ENCODE data around the gene FBN3.
"Not testable (repeated sequence)": the region's sequence is repeated elsewhere in the genome, so short reads cannot be mapped to it uniquely, and the experiment has no call there.

The FBN3 gene

DNA sequence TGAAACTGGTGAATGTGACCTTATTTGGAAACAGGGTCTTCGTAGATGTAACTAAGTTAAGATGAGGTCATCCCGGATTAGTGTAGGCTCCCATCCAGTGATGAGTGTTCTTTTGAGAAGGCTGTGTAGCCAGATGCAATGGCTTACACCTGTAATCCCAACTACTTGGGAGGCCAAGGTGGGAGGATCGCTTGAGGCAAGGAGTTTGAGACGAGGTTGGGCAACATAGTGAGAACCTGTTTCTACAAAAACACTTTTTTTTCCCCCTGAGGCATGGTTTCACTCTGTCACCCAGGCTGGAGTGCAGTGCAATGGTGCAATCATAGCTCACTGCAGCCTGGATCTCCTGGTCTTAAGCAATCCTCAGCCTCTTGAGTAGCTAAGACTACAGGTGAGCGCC is 36.4 kb downstream of the FBN3 start:
- ATAC-seq (no peak), DNase-seq (ENCODE audit: low spot score in 2 of 2) (no peak)
- no peak overlapping the region for H3K27ac Mint-ChIP-seq
- H3K4me3 Mint-ChIP-seq, result no peak overlapping the region
- no peaks in the 10 kb centered on the region for H3K9me3 Mint-ChIP-seq
- H3K36me3 Mint-ChIP-seq, result no peaks in the 10 kb centered on the region
- no peaks in the 10 kb centered on the region for H3K4me1 Mint-ChIP-seq

DNA sequence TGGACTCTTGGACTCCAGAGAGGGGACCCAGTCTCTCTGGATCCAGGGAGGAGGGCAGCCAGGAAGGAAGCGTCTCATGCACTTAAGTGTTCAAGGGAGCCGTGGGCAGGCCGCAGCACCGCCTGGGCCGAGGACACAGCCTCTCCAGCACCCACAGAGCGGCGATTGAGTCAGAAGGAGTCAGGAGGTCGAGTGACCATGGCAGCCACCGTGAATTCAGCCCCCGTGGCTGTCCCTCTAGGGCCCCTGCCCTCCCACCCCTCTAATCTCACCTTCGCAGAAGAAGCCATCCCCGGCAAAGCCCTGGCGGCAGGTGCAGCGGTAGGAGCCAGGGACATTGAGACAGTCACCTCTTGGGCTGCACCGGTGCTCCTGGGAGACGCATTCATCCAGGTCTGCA is 38.0 kb downstream of the FBN3 start:
- no peaks in the 10 kb centered on the region for H3K9me3 Mint-ChIP-seq
- ATAC-seq, result no peak
- H3K27ac Mint-ChIP-seq, result no peak overlapping the region
- no peak overlapping the region for H3K4me3 Mint-ChIP-seq
- H3K36me3 Mint-ChIP-seq, result no peaks in the 10 kb centered on the region
- H3K4me1 Mint-ChIP-seq, result no peaks in the 10 kb centered on the region
- DNase-seq (ENCODE audit: low spot score in 2 of 2), result no peak

DNA sequence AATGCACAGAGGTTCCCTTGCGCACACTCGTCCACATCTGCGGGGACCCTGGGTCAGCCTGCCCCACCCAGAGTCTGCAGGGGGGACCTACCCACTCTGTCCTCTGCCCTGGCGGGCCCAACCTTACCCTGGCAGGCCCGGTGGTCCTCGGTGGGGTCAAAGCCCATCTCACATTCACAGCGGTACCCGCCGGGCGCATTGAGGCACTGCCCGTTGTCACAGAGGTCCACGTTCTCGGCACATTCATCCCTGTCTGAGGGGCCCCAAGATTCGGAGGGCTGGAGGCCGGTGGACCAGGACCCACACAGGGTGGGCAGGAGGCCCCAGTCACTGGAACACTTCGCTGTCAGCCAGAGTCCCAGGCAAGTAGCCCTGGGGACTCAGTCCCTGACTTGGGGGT is 38.5 kb downstream of the FBN3 start:
- Mint-ChIP-seq H3K9me3 (no peaks in the 10 kb centered on the region), H3K4me3 (no peak overlapping the region), H3K4me1 (no peaks in the 10 kb centered on the region), H3K36me3 (no peaks in the 10 kb centered on the region), H3K27ac (no peak overlapping the region)
- DNase-seq (ENCODE audit: low spot score in 2 of 2), result no peak
- no peak for ATAC-seq

DNA sequence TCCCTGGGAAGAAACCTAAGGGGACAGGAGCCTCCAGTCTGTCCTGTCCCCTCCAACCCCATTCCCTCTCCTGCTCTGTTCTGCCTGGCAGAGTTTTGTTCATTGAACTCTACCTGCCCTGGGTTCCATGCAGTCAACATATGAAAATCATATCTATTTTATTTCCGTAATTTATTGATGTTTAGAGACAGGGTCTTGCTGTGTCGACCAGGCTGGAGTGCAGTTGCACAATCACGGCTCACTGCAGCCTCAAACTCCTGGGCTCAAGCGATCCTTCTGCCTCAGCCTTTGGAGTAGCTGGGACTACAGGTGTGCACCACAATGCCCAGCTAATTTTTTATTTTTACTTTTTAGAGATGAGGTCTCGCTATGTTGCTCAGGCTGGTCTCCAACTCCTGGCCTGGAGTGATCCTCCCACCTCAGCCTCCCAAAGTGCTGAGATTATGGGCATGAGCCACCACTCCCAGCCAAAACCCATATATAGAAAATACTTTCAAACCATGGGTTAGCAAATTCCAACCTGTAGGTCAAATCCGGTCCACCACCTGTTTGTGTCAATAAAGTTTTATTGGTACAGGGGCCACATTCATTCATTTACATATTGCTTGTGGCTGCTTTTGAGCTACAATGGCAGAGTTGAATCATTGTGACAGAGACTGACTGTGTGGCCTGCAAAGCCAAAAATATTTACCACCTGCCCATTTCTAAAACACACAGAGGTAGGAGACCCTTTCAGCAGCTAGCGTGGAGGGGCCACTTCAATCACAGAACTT is 39.3 kb downstream of the FBN3 start:
- no peak for DNase-seq (ENCODE audit: low spot score in 2 of 2)
- no peak overlapping the region for H3K27ac Mint-ChIP-seq
- ATAC-seq, result no peak
- H3K36me3 Mint-ChIP-seq, result no peaks in the 10 kb centered on the region
- no peaks in the 10 kb centered on the region for H3K9me3 Mint-ChIP-seq
- no peaks in the 10 kb centered on the region for H3K4me1 Mint-ChIP-seq
- H3K4me3 Mint-ChIP-seq, result no peak overlapping the region

DNA sequence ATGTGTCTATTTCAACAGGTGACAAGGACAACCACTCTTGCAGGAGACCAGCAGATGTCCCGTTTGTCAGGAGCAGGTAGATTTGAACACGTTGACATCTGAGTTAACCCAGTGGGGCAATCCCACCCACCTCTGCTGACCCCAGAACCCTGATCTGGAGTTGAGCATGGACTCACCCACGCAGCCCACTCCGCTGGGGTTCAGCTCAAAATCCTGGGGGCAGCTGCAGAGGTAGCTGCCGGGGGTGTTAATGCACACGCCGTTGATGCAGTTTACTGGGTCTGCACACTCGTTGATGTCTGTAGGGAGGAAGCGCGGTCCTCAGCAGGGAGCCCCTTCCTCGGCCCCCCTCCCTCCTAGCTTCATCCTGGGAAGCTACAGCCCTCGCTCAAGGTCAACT is 39.9 kb downstream of the FBN3 start:
- no peak overlapping the region for H3K27ac Mint-ChIP-seq
- DNase-seq (ENCODE audit: low spot score in 2 of 2) (no peak), ATAC-seq (no peak)
- H3K9me3 Mint-ChIP-seq, result no peaks in the 10 kb centered on the region
- no peaks in the 10 kb centered on the region for H3K36me3 Mint-ChIP-seq
- no peak overlapping the region for H3K4me3 Mint-ChIP-seq
- no peaks in the 10 kb centered on the region for H3K4me1 Mint-ChIP-seq

DNA sequence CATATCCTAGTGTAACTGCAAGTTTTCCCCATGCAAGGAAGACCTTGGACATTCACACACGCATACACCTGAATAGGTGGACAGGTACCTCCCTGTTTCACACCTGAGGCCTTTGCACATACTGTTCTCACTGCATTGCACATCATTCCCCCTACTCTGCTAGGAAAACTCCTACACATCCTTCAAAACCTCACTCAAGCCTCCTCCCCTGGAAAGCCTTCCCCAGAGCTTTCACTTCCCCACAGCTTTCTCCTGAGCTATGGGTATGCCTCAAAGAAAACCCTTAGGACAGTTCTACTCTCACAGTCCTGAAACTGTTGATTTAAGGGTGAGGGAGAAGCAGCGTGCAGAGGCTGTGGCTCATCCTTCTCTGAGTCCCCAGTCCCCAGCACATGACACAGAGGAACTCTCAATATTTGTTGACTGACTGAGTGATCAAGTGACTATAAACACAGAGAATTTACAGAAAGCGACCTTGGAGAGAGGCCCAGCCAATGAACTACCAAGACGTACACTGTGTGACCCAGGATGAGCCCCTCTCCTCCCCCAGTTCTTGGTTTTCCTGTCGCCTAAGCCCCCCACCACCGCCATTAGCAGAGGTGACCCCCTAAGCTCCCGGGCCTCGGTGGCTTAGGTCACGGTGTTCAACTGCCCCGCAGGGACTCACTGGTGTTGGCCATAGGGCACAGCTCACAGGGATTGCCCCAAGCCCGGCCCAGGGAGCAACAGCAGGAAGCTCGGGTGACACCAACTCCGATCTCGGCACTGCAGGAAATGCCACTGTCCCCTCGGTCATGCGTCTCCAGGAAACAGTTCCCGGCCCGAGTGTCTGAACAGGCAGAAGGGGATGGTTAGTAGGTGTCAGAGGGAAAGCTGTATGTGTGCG is 40.6 kb downstream of the FBN3 start:
- no peak for ATAC-seq
- Mint-ChIP-seq H3K9me3 (no peaks in the 10 kb centered on the region), H3K4me3 (no peak overlapping the region), H3K4me1 (no peaks in the 10 kb centered on the region), H3K36me3 (no peaks in the 10 kb centered on the region), H3K27ac (no peak overlapping the region)
- DNase-seq (ENCODE audit: low spot score in 2 of 2), result no peak

DNA sequence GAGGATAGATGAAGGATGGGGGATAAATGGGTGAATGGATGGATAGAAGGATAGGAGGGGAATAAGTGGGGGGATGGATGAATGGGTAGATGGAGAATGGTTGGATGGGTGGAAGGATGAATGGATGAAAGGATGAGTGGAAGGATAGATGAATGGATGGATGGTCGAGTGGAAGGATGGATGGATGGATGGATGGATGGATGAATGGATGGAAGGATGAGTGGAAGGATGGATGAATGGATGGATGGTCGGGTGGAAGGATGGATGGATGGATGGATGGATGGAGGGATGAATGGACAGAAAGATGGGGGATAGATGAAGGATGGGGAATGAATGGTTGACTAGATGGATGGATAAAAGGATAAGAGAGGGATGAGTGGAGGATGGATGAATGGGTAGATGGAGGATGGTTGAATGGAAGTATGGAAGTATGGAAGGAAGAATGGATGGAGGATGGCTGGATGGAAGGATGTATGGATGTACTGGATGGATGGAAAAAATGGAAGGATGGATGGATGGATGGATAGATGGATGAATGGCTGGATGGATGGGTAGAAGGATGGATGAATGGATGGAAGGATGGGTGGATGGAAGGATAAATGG is 42.0 kb downstream of the FBN3 start:
- ATAC-seq, result no peak

DNA sequence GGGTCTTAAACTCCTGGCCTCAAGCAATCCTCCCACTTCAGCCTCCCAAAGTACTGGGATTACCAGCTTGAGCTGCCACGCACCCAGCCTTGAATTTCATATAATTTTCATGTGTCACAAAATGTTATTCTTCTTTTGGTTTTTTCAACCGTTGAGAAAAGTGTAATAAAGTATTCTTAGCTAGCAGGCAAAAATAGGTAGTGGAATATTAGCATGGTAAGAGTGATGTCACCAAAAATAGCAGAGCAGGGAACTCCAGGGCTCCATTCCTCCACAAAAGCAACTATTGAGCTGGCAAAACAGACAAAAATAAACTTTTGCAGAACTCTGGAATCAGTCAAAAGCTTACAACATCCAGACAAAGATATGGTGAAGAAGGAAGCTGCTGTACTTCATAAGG is 43.9 kb downstream of the FBN3 start:
- H3K36me3 Mint-ChIP-seq, result no peaks in the 10 kb centered on the region
- no peak overlapping the region for H3K27ac Mint-ChIP-seq
- no peak overlapping the region for H3K4me3 Mint-ChIP-seq
- H3K4me1 Mint-ChIP-seq, result no peaks in the 10 kb centered on the region
- ATAC-seq (no peak), DNase-seq (ENCODE audit: low spot score in 2 of 2) (no peak)
- H3K9me3 Mint-ChIP-seq, result no peaks in the 10 kb centered on the region

More for the DNA sequence above, 42.0 kb downstream of the FBN3 start:
- Mint-ChIP-seq H3K4me3 (no peak overlapping the region), H3K9me3 (no peaks in the 10 kb centered on the region), H3K4me1 (no peaks in the 10 kb centered on the region), H3K27ac (no peak overlapping the region), H3K36me3 (no peaks in the 10 kb centered on the region)
- DNase-seq (ENCODE audit: low spot score in 2 of 2), result no peak

DNA sequence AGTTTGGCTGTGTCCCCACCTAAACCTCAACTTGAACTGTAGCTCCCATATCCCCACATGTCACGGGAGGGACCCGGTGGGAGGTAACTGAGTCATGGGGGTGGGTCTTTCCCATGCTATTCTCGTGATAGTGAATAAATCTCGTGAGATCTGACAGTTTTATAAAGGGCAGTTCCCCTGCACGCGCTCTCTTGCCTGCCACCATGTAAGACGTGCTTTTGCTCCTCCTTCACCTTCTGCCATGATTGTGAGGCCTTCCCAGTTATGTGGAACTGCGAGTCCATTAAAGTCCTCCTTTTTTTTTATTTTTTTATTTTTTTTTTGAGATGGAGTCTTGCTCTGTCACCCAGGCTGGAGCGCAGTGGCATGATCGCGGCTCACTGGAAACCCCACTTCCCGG is 47.5 kb downstream of the FBN3 start:
- H3K36me3 Mint-ChIP-seq; DNase-seq (ENCODE audit: low spot score in 2 of 2); H3K9me3 Mint-ChIP-seq; H3K4me3 Mint-ChIP-seq; ATAC-seq; H3K4me1 Mint-ChIP-seq; H3K27ac Mint-ChIP-seq: not testable (repeated sequence)

DNA sequence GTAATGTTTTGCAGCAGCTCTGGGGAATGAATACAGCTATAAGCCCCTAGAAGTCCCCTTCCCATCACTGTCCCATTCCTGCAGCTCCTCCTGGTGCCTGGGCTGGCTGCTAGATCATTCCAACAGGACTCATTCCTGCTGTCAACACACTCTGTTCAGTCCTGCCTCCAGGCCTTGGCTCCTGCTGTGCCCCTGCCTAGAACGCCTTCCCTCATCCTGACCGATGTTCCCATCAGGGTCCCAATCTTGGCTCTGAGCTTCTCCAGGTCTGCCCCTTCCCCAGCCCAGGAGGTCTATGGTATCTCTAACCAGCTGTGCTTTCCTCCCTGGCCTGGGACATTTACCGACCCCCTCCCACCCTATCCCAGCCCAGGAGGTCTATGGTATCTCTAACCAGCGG is 48.1 kb downstream of the FBN3 start:
- Mint-ChIP-seq H3K36me3 (no peaks in the 10 kb centered on the region), H3K4me3 (no peak overlapping the region), H3K27ac (no peak overlapping the region), H3K4me1 (no peaks in the 10 kb centered on the region), H3K9me3 (peaks cover 3% of the 10 kb centered on the region)
- ATAC-seq, result no peak
- DNase-seq (ENCODE audit: low spot score in 2 of 2), result no peak

DNA sequence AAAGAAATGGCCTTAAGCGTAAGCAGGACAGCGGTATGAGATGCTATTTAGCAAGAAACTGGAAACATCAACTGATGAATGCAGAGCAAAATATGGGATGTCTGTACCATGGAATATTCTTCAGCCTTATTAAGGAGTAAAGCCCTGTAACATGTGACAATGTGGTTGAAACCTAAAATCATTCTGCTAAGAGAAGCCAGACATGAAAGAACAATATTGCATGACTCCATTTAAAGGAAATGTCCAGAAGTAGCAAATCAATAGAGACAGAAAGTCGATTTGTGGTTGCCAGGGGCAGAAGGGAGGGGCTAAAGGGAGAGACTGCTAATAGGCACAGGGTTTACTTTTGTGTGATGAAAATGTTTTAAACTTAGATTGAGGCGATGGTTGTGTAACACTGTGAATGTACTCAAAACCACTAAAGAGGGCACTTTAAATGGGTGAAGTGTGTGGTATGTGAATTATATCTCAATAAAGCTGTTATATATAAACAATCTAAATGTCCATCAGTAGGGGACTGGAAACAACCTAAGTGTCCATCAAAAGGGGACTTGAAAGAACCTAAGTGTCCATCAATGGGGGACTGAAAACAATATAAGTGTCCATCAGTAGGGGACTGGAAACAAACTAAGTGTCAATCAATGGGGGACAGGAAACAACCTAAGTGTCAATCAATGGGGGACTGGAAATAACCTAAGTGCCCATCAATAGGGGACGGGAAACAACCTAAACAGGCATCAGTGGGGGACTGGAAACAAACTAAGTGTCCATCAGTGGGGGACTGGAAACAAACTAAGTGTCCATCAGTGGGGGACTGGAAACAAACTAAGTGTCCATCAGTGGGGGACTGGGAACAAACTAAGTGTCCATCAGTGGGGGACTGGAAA is 51.5 kb downstream of the FBN3 start:
- Mint-ChIP-seq H3K9me3 (peaks cover 12% of the 10 kb centered on the region), H3K4me3 (no peak overlapping the region), H3K27ac (no peak overlapping the region), H3K4me1 (no peaks in the 10 kb centered on the region), H3K36me3 (no peaks in the 10 kb centered on the region)
- ATAC-seq (no peak), DNase-seq (ENCODE audit: low spot score in 2 of 2) (no peak)

DNA sequence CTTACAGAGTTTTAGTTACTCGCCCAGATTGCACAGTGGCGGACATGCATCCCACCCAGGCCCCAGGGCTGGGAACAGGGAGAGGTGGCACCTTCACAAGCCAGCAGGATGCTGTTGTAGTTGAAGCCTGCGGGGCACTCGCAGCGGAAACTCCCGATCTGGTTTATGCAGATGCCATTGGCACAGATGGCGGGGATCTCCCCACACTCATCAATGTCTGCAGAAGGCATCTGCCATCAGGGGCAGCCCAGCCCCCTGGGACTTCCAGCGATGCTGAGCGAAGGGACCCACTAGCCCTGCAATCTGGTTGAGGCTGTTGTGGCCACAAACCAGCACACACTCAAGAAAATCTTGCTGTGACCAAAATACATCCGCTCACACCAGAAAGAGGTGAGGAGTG is 52.2 kb downstream of the FBN3 start:
- no peak for ATAC-seq
- Mint-ChIP-seq H3K27ac (no peak overlapping the region), H3K36me3 (no peaks in the 10 kb centered on the region)

DNA sequence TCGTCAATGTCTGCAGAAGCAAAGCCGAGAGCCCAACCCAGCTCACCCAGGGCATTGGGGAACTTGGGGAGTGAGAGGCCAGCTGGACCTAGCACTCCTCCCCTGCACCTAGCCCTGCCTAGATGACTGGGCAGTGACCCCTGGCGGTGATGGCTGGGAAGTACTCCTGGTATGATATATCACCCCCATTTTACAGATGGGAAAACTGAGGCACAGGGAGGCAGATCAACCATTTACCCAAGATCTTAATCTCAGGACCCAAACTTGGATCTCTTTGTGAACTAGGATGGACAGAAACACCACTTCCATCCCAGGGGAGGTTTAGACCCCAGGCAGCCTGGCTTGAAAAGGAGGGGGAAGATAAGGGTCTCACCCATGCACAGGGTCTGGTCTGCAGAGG is 53.3 kb downstream of the FBN3 start:
- H3K4me1 Mint-ChIP-seq, result no peaks in the 10 kb centered on the region
- no peaks in the 10 kb centered on the region for H3K36me3 Mint-ChIP-seq
- peaks cover 12% of the 10 kb centered on the region for H3K9me3 Mint-ChIP-seq

More for the DNA sequence above, 52.2 kb downstream of the FBN3 start:
- DNase-seq (ENCODE audit: low spot score in 2 of 2), result no peak
- Mint-ChIP-seq H3K4me3 (no peak overlapping the region), H3K9me3 (peaks cover 12% of the 10 kb centered on the region), H3K4me1 (no peaks in the 10 kb centered on the region)

DNA sequence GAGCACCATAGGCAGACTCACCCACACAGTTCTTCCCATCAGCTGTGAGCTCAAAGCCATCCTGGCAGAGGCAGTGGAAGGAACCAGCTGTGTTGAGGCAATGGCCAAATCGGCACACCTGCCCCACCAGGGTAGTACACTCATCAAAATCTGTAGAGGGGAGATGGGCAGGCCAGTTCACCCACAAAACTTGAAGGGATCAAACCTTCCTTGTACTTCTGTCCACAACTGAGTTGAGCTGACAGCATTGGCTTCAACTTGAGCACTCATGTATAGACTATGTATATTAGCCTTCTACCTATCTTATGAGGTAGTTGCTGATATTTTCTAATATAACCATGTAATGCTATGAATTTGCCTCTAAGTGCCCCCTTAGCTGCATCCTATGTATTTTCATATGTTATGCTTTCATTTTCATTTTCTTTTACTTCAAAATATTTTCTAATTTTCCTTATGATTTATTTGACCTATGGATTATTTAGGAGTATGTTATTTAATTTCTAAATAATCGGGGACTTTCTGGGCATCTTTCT is 54.0 kb downstream of the FBN3 start:
- Mint-ChIP-seq H3K27ac (no peak overlapping the region), H3K36me3 (no peaks in the 10 kb centered on the region), H3K9me3 (peaks cover 12% of the 10 kb centered on the region), H3K4me3 (no peak overlapping the region), H3K4me1 (no peaks in the 10 kb centered on the region)
- no peak for ATAC-seq
- DNase-seq (ENCODE audit: low spot score in 2 of 2), result no peak

More for the DNA sequence above, 53.3 kb downstream of the FBN3 start:
- no peak overlapping the region for H3K4me3 Mint-ChIP-seq
- DNase-seq (ENCODE audit: low spot score in 2 of 2), result no peak
- no peak for ATAC-seq
- no peak overlapping the region for H3K27ac Mint-ChIP-seq

DNA sequence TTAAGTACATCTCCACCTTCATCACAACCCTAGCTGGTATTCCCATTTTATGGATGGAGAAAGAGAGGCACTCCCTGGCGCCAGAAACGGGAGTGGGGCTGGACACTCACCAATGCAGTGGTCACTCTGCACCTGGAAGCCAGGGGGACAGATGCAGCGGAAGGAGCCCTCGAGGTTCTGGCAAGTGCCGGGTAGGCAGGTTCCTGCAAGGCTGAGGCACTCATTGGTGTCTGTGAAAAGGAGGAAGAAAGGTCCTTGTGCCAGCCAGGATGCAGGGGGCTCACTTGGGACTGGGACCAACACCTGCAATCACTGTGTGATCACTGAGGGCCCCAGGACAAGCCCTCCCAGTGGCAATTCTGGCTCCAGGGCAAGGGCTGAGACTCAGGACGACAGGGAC is 55.1 kb downstream of the FBN3 start:
- ATAC-seq (no peak), DNase-seq (ENCODE audit: low spot score in 2 of 2) (no peak)
- Mint-ChIP-seq H3K4me3 (no peak overlapping the region), H3K36me3 (no peaks in the 10 kb centered on the region), H3K9me3 (peaks cover 12% of the 10 kb centered on the region), H3K27ac (no peak overlapping the region), H3K4me1 (no peaks in the 10 kb centered on the region)
